GM12878 (cell line): ENCODE results near the gene ADGRL2. TPM values are rescaled to one million over a fixed set of nuclear protein-coding genes. Genes with fewer than 3 reads are reported as not detected.

Experiments used
- ATAC-seq: fragments of 200-7000 bp; cut with Tn5 transposase; 3 replicates; pipeline ENCODE4 v1.9.1; 2020; ENCODE audit warnings: mild to moderate bottlenecking, moderate library complexity
- BruUV-seq: library from RNA; stranded (reverse); fragments of 400-500 nt; replicated peaks from 2 replicates; lab custom pipeline; 2021; lab: Mats Ljungman, UMichigan
- CTCF ChIA-PET: fragments of 300-600 bp; sonication (Branson Sonifier 250); formaldehyde crosslinking; extraction: SDS; loops from one replicate; lab custom pipeline; 2021; ENCODE audit warnings: inconsistent platforms; lab: Yijun Ruan, JAX
- POLR2A ChIA-PET: fragments of 350-600 bp; formaldehyde crosslinking; extraction: SDS; loops from one replicate; lab custom pipeline; 2021; ENCODE audit warnings: inconsistent platforms; lab: Charles Lee
- RAD21 ChIA-PET: fragments of 300-600 bp; sonication (Branson Sonifier 250); formaldehyde crosslinking; loops from one replicate; lab custom pipeline; 2023; ENCODE audit warnings: antibody characterized with exemption; ENCODE audit not compliant: unreplicated experiment; lab: Charles Lee
- SMC1A ChIA-PET: fragments of 300-600 bp; sonication (Branson Sonifier 250); formaldehyde crosslinking; loops from one replicate; lab custom pipeline; 2023; ENCODE audit not compliant: unreplicated experiment, uncharacterized antibody; lab: Charles Lee
- DNase-seq: peaks from one replicate; pipeline ENCODE4 v3.0.0-alpha.2; 2011; ENCODE audit warnings: low read depth, low spot score
- FAIRE-seq: peaks from 3 replicates; lab custom pipeline; 2011; peaks lifted over from hg19 to GRCh38; lab: Jason Lieb, UNC
- H2AFZ ChIP-seq: 2 replicates; pipeline ENCODE4 v1.6.0; 2011; ENCODE audit warnings: low read depth, low read length, control low read depth; ENCODE audit not compliant: control insufficient read depth
- H3K27ac ChIP-seq: 2 replicates; pipeline ENCODE4 v1.5.1; 2011; ENCODE audit warnings: control low read depth; ENCODE audit not compliant: control insufficient read depth, insufficient read depth
- H3K27me3 ChIP-seq, 2 experiments: replicated peaks in 1 of 2; 2 replicates each; pipeline versions ENCODE4 v1.6.0 to v1.6.1; 2011; ENCODE audit warnings: low read length in 1 of 2; ENCODE audit not compliant: control insufficient read depth in 2 of 2, insufficient read depth in 2 of 2
- H3K36me3 ChIP-seq, 2 experiments: 2 replicates each; pipeline ENCODE4 v1.5.1; 2011; ENCODE audit warnings: low read length in 1 of 2; ENCODE audit not compliant: control insufficient read depth in 2 of 2, insufficient read depth in 2 of 2
- H3K4me1 ChIP-seq: 2 replicates; pipeline ENCODE4 v1.6.1; 2011; ENCODE audit warnings: mild to moderate bottlenecking, low read length, moderate library complexity, mixed read lengths; ENCODE audit not compliant: control insufficient read depth, insufficient read depth
- H3K4me2 ChIP-seq: 2 replicates; pipeline ENCODE4 v1.6.0; 2011; ENCODE audit warnings: control low read depth; ENCODE audit not compliant: control insufficient read depth, insufficient read depth
- H3K4me3 ChIP-seq: fragments of 200-600 bp; sonication (generic); 2 replicates; pipeline ENCODE4 v1.5.1; 2016
- H3K79me2 ChIP-seq: 2 replicates; pipeline ENCODE4 v1.6.0; 2011; ENCODE audit warnings: low read length; ENCODE audit not compliant: control insufficient read depth, insufficient read depth
- H3K9ac ChIP-seq: 2 replicates; pipeline ENCODE4 v1.8.0; 2011; ENCODE audit warnings: low read length, control low read depth, mixed read lengths; ENCODE audit not compliant: control insufficient read depth, insufficient read depth
- H3K9me3 ChIP-seq: replicated peaks from 3 replicates; pipeline ENCODE4 v1.5.1; 2011; ENCODE audit warnings: mild to moderate bottlenecking, low read length; ENCODE audit not compliant: control insufficient read depth, insufficient read depth
- H4K20me1 ChIP-seq: 2 replicates; pipeline ENCODE4 v1.6.0; 2011; ENCODE audit not compliant: control insufficient read depth, insufficient read depth
- BHLHE40 ChIP-seq, 2 experiments: fragments of 450-650 bp in 1 of 2; IDR thresholded peaks; 2 replicates each; pipeline ENCODE4 v1.6.1; 2011 to 2017; ENCODE audit warnings: low read depth in 2 of 2, borderline replicate concordance in 1 of 2, improper control_type of control experiment in 1 of 2, low read length in 1 of 2, mild to moderate bottlenecking in 1 of 2
- BRCA1 ChIP-seq: IDR thresholded peaks from 2 replicates; pipeline ENCODE4 v1.6.1; 2011; ENCODE audit warnings: low read depth, low read length, improper control_type of control experiment
- CBX3 ChIP-seq: fragments of 200-600 bp; sonication (generic); IDR thresholded peaks from 2 replicates; pipeline ENCODE4 v1.6.1; 2016; ENCODE audit warnings: low read depth, borderline replicate concordance
- CBX5 ChIP-seq: sonication (generic); IDR thresholded peaks from 2 replicates; pipeline ENCODE4 v1.6.1; 2016; ENCODE audit warnings: low read depth, moderate library complexity, mild to moderate bottlenecking, inconsistent platforms
- CUX1 ChIP-seq: IDR thresholded peaks from 2 replicates; pipeline ENCODE4 v1.6.1; 2012; ENCODE audit warnings: improper control_type of control experiment, low read depth, low read length; ENCODE audit not compliant: insufficient replicate concordance
- FOXM1 ChIP-seq: IDR thresholded peaks from 2 replicates; pipeline ENCODE4 v1.6.1; 2012; ENCODE audit warnings: low read depth, mild to moderate bottlenecking, inconsistent platforms, low read length, moderate library complexity
- IKZF2 ChIP-seq, 2 experiments: fragments of 450-650 bp; IDR thresholded peaks; 2 replicates each; pipeline ENCODE4 v1.6.1; 2017; ENCODE audit warnings: mild to moderate bottlenecking in 2 of 2, moderate library complexity in 2 of 2
- LARP7 ChIP-seq: fragments of 450-650 bp; IDR thresholded peaks from 2 replicates; pipeline ENCODE4 v1.6.1; 2017; ENCODE audit warnings: mild to moderate bottlenecking
- NFYB ChIP-seq: IDR thresholded peaks from 2 replicates; pipeline ENCODE4 v1.6.1; 2011; ENCODE audit warnings: low read depth, mild to moderate bottlenecking, low read length, improper control_type of control experiment, moderate library complexity; ENCODE audit not compliant: insufficient read depth
- PAX5 ChIP-seq: IDR thresholded peaks from 2 replicates; pipeline ENCODE4 v1.6.1; 2011; ENCODE audit warnings: low read depth, low read length, borderline replicate concordance
- POLR2A ChIP-seq: IDR thresholded peaks from 2 replicates; pipeline ENCODE4 v1.6.1; 2011; ENCODE audit warnings: low read depth, mild to moderate bottlenecking, low read length
- POU2F2 ChIP-seq: IDR thresholded peaks from 3 replicates; pipeline ENCODE4 v1.6.1; 2011; ENCODE audit warnings: low read depth, mild to moderate bottlenecking, low read length, borderline replicate concordance
- SPI1 ChIP-seq: IDR thresholded peaks from 2 replicates; pipeline ENCODE4 v1.6.1; 2011; ENCODE audit warnings: low read depth, mild to moderate bottlenecking, low read length, moderate library complexity, borderline replicate concordance; ENCODE audit not compliant: insufficient read depth
- SUPT20H ChIP-seq: IDR thresholded peaks from 2 replicates; pipeline ENCODE4 v1.6.1; 2011; ENCODE audit warnings: low read depth, mild to moderate bottlenecking, low read length, moderate library complexity, borderline replicate concordance; ENCODE audit not compliant: control insufficient read depth
- USF2 ChIP-seq: IDR thresholded peaks from 2 replicates; pipeline ENCODE4 v1.6.1; 2011; ENCODE audit warnings: low read depth, low read length, improper control_type of control experiment, borderline replicate concordance
- WGBS: methylation state at CpG from one replicate; pipeline ENCODE4 v1.1.6; 2016; ENCODE audit warnings: low lambda C conversion rate; ENCODE audit not compliant: insufficient replicate concordance, insufficient coverage; ENCODE audit errors: missing lambda C conversion rate; 5-methylcytosine and 5-hydroxymethylcytosine counted together
- in situ Hi-C: fragments of 300-500 bp; cut with MboI; formaldehyde crosslinking; loops from 9 replicates; pipeline ENCODE4 v1.14.3; 2018; ENCODE audit warnings: mixed read lengths
- intact Hi-C: fragments of 100-400 bp; cut with micrococcal nuclease; formaldehyde crosslinking; loops from one replicate; pipeline ENCODE4 v1.14.2; 2022; ENCODE audit not compliant: unreplicated experiment
- polyA plus RNA-seq, 11 experiments: library from polyadenylated mRNA; depleted of rRNA in 4 of 11; unstranded in 6 of 11; stranded (reverse) in 5 of 11; fragments of >200 nt; fragmentation: Nextera tagmentation in 4 of 11; fragmentation: Illumina TruSeq in 1 of 11; extraction: Ambion mirVana in 4 of 11; extraction: Trizol in 1 of 11; gene quantifications; 1 replicate in 1 of 11; 2 replicates in 10 of 11; pipeline versions ENCODE4 v1.2.1 to v1.2.3, GENCODE V29; 2011 to 2016; ENCODE audit warnings: inconsistent platforms in 2 of 11, missing spikeins in 2 of 11, low read depth in 1 of 11
- total RNA-seq, 4 experiments: library from RNA; depleted of rRNA in 3 of 4; stranded (reverse); fragments of >200 nt in 3 of 4; fragmentation: Illumina TruSeq in 1 of 4; extraction: Trizol in 1 of 4; gene quantifications; 2 replicates each; pipeline versions ENCODE4 v1.2.1 to v1.2.3, GENCODE V29; 2013 to 2021

Gene ADGRL2
- total and polyA plus RNA-seq, 10 of the 15 experiments (the other 5 are each of a cell fraction or from before 2014, with no cell fraction given): 0.03 to 13.6 (median 0.21) TPM

- H3K9me3 ChIP-seq: no peaks in the 10 kb centered on the region
- no peaks in the 10 kb centered on the region for H3K36me3 ChIP-seq
- H3K4me1 ChIP-seq: no peaks in the 10 kb centered on the region
- H3K27ac ChIP-seq: no peak overlapping the region
- DNase-seq (no peak), ATAC-seq (no peak), FAIRE-seq (no peak)
- no peaks in the 10 kb centered on the region for H4K20me1 ChIP-seq
- no peak overlapping the region for H2AFZ ChIP-seq
- ChIA-PET POLR2A (no interaction called here), CTCF (no interaction called here), SMC1A (no interaction called here), RAD21 (no interaction called here)
- no peaks in the 10 kb centered on the region for H3K27me3 ChIP-seq
- no peak overlapping the region for H3K9ac ChIP-seq
- H3K4me2 ChIP-seq: no peak overlapping the region
- no TSS peak for BruUV-seq
- in situ Hi-C loops: no loop called here
- WGBS: 6% methylated on average over 1 of the region's 1 CpG
- TF ChIP-seq SUPT20H (no peak), IKZF2 (IDR thresholded peaks at IDR 0.05) (no peak), BHLHE40 (IDR thresholded peaks at IDR 0.05; ENCODE audit: borderline replicate concordance in 1 of 2, low read depth in 2 of 2, low read length in 1 of 2) (no peak), USF2 (no peak), LARP7 (no peak), FOXM1 (no peak), BRCA1 (no peak), POLR2A (no peak), CBX3 (no peak), SPI1 (no peak), PAX5 (no peak), NFYB (no peak), POU2F2 (no peak), CBX5 (no peak), CUX1 (no peak)
- H3K79me2 ChIP-seq: no peaks in the 10 kb centered on the region
- H3K4me3 ChIP-seq: no peak overlapping the region
- intact Hi-C loops: no loop called here
Observed at GRCh38 chr1:81999364-81999763, 198.6 kb downstream of the ADGRL2 start.
